Mononuclear cell (primary cell): ENCODE measurements around the gene CCDC159. TPM values are rescaled to one million over a fixed set of nuclear protein-coding genes. Genes with fewer than 3 reads are reported as not detected.

ENCODE experiments used
- H3K27me3 ChIP-seq: 2 replicates; pipeline ENCODE4 v1.6.0; 2011; ENCODE audit warnings: low read length, control low read depth; ENCODE audit not compliant: insufficient read depth
- H3K4me1 ChIP-seq: 2 replicates; pipeline ENCODE4 v1.5.1; 2011; ENCODE audit warnings: mild to moderate bottlenecking, low read length, control low read depth; ENCODE audit not compliant: insufficient read depth
- H3K4me3 ChIP-seq: 2 replicates; pipeline ENCODE4 v1.5.1; 2011; ENCODE audit warnings: mild to moderate bottlenecking, low read length, moderate library complexity
- H3K9me3 ChIP-seq: 2 replicates; pipeline ENCODE4 v1.5.1; 2011; ENCODE audit warnings: low read depth, mild to moderate bottlenecking, control low read depth, low read length
- total RNA-seq: library from RNA; depleted of rRNA; stranded (reverse); fragments of >200 nt; gene quantifications from one replicate; pipeline ENCODE4 v1.2.3, GENCODE V29; 2012

The CCDC159 gene
- total RNA-seq, 1 donor: 15.6 TPM

DNA sequence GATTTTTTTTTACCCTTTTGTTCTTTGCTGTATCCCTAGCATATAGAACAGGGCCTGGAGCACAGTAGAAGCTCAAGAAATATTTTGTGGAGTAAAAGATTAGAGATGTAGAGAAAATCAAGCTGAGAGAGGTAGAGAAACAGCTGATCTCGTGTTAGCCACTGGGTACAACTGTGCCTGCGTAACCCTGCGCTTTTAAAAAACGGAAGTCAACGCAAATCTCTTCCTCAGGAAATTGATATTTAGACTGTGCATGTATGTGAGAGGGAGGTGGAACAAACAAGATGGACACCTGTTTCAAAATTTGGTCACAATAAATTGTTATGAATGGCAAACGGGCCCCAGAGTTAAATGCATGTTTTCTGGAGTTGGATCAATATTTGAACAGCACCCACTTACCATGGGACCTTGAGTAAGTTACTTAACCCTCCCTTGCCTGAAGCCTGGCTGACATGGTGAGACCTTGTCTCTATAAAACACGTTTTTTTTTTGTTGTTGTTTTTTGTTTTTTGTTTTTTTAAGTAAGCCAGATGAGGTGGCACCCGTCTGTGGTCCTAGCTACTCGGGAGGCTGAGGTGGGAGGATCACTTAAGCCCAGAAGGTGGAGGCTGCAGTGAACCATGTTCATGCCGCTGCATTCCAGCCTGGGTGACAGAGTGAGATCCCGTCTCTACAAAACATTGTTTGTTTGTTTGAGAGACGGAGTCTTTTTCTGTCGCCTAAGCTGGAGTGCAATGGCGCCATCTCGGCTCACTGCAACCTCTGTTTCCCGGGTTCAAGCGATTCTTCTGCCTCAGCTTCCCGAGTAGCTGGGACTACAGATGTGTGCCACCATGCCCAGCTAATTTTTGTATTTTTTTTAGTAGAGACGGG is 41.1 kb downstream of the CCDC159 start:
- Histone ChIP-seq H3K27me3 (peaks cover 3% of the 10 kb centered on the region), H3K4me1 (peaks cover 36% of the 10 kb centered on the region), H3K9me3 (no peaks in the 10 kb centered on the region), H3K4me3 (no peak overlapping the region)

- Histone ChIP-seq H3K4me3 (no peak overlapping the region), H3K9me3 (no peaks in the 10 kb centered on the region), H3K4me1 (peaks cover 14% of the 10 kb centered on the region), H3K27me3 (no peaks in the 10 kb centered on the region)
Measured at GRCh38 chr19:11390359-11390758, 44.0 kb downstream of the CCDC159 start.

DNA sequence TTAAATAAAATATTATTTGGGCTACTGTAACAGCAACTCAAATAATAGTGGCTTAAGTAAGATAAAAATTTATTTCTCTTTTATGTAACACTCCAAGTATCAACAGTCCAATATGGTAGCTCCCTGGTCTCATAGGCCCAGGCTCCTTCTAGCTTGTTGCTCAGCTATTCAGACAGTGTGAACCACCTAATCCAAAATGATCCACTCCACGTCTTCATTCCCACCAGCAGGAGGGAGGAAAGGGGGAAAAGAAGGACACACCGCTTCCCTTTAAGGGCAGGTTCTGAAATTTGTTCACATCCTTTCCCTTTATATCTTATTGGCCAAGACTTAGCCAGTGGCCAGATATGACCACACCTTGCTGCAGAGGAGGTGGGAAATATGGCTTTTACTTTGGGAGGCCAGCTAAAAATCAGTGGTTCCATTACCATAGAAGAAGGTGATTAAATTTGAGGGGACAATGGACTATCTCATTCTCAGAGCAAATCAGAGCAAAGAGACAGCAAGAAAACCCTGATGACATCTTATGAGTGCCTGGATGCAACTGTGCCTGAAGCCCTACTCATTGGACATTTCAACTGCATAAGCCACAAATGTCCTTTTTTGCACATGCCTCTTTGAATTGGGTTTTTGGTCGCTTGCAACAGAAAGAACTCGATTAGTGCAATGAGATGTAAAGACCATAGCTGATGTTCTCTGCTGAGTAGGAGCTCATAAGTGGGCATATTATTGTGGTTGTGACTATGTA is 44.8 kb downstream of the CCDC159 start:
- H3K9me3 ChIP-seq: no peaks in the 10 kb centered on the region
- H3K4me3 ChIP-seq: no peak overlapping the region
- peaks cover 14% of the 10 kb centered on the region for H3K4me1 ChIP-seq
- H3K27me3 ChIP-seq: no peaks in the 10 kb centered on the region

- H3K4me3 ChIP-seq: no peak overlapping the region
- no peaks in the 10 kb centered on the region for H3K9me3 ChIP-seq
- H3K4me1 ChIP-seq: no peaks in the 10 kb centered on the region
- no peaks in the 10 kb centered on the region for H3K27me3 ChIP-seq
Measured at GRCh38 chr19:11397089-11397610, 50.8 kb downstream of the CCDC159 start.

DNA sequence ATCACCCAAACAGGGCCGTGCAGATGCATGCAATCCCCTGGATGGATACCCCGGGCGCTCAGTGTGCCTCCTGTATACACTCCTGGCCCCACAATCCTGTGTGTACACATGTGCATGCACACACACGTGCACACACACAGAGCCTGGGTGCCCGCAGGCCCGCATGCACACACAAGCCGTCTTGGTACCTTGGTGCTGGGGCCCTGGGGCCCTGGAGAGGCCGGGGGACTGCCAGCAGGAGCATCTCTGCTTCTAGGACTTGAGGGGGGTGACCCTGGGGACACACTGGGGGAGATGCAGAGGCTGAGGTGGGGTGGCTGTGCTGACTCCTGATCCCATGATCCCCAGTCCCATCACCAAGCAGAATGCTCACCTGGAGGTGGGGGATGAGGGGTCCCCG is 53.3 kb downstream of the CCDC159 start:
- H3K9me3 ChIP-seq: no peaks in the 10 kb centered on the region
- no peaks in the 10 kb centered on the region for H3K27me3 ChIP-seq
- H3K4me1 ChIP-seq: no peaks in the 10 kb centered on the region
- H3K4me3 ChIP-seq: no peak overlapping the region

DNA sequence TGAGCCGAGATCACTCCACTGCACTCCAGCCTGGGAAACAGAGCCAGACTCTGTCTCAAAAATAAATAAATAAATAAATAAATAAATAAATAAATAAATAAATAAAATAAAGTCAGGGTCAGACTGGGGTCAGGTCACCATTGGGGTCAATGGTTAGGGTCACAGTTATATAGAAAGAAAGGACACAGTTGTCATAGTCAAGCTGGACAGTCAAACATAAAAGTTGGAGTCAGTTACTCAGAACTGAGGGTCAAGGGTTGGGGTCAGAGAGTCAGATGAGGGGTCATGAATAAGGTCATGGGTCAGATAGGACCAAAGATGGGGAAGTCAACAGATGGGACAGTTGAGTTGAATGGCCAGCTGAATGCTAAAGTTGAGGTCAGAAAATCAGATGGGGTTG is 54.5 kb downstream of the CCDC159 start:
- Histone ChIP-seq H3K27me3 (no peaks in the 10 kb centered on the region), H3K4me3 (no peak overlapping the region), H3K9me3 (no peaks in the 10 kb centered on the region), H3K4me1 (no peaks in the 10 kb centered on the region)

GRCh38 chr19:11401808-11402543 is 55.7 kb downstream of the CCDC159 start:
- no peaks in the 10 kb centered on the region for H3K27me3 ChIP-seq
- H3K4me1 ChIP-seq: peaks cover 9% of the 10 kb centered on the region
- no peaks in the 10 kb centered on the region for H3K9me3 ChIP-seq
- no peak overlapping the region for H3K4me3 ChIP-seq

Other genes with a start within 250 kb of the CCDC159 start
- gene SPC24, start 190.7 kb upstream of the CCDC159 start, total RNA-seq: 0.10 TPM
- 1.4 TPM for gene KANK2, start 149.0 kb upstream of the CCDC159 start, total RNA-seq
- gene ANGPTL8, start 106.9 kb upstream of the CCDC159 start, total RNA-seq: not detected
- 0.10 TPM for gene DOCK6, start 84.0 kb upstream of the CCDC159 start, total RNA-seq
- gene TSPAN16, start 50.4 kb upstream of the CCDC159 start, total RNA-seq: not detected
- gene RAB3D, start 6.9 kb upstream of the CCDC159 start, total RNA-seq: 12.1 TPM
- 34.3 TPM for gene TMEM205, start 251 bp upstream of the CCDC159 start, total RNA-seq
- gene PLPPR2, start 8.9 kb downstream of the CCDC159 start, total RNA-seq: 7.3 TPM
- gene SWSAP1, start 28.1 kb downstream of the CCDC159 start, total RNA-seq: 0.94 TPM
- 8.8 TPM for gene EPOR, start 37.8 kb downstream of the CCDC159 start, total RNA-seq
- gene RGL3, start 72.8 kb downstream of the CCDC159 start, total RNA-seq: not detected
- gene ODAD3, start 88.6 kb downstream of the CCDC159 start, total RNA-seq: not detected
- 67.1 TPM for gene PRKCSH, start 89.1 kb downstream of the CCDC159 start, total RNA-seq
- gene ELAVL3, start 134.5 kb downstream of the CCDC159 start, total RNA-seq: not detected
- gene ZNF653, start 159.3 kb downstream of the CCDC159 start, total RNA-seq: 3.5 TPM
- 23.4 TPM for gene ECSIT, start 182.6 kb downstream of the CCDC159 start, total RNA-seq
- 0.52 TPM for gene CNN1, start 192.3 kb downstream of the CCDC159 start, total RNA-seq
- 29.3 TPM for gene ELOF1, start 212.7 kb downstream of the CCDC159 start, total RNA-seq
- 17.5 TPM for gene ACP5, start 231.1 kb downstream of the CCDC159 start, total RNA-seq